Measurements from ENCODE around the gene HOXB1. TPM values are rescaled to one million over a fixed set of nuclear protein-coding genes. Genes with fewer than 3 reads are reported as not detected.

Gene HOXB1
- total and polyA plus RNA-seq, 2 of the 8 experiments (the other 6 are each of a cell fraction or from before 2014, with no cell fraction given): not detected

DNA sequence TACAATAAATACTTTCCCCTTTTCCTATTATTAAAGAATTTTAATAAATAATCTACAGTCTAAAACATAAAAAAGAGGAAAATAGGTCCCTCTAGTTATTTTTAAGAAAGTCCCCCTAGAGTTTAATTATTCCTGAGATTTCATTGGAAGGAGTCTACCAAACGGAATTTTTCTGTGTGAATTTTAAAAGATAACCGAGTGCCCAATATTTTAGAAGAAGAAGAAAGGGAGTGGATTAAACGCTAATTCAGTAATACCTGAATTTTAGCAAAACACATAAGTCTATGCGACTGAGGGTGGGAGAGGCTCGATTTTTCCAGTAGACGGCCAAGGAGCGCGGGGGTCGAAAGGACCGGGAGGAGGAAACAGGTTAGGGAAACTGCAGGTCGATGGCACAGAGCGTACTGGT, 11.9 kb upstream of the HOXB1 start:
- no peak overlapping the region for H3K18ac ChIP-seq (ENCODE audit: extremely low read depth, low read length)
- no peak for DNase-seq (ENCODE audit: low read depth in 1 of 2, low spot score in 2 of 2)
- no peaks in the 10 kb centered on the region for H3K9me3 ChIP-seq (ENCODE audit: insufficient read depth in 2 of 2, low read depth in 1 of 2, low read length in 1 of 2)
- H3K27ac ChIP-seq (ENCODE audit: low read depth, low read length): no peak overlapping the region
- H2BK120ac ChIP-seq (replicated peaks; ENCODE audit: low read depth, low read length): no peak overlapping the region
- WGBS, 2 experiments (ENCODE audit: extremely low coverage in 1 of 2, insufficient coverage in 1 of 2, insufficient read length in 1 of 2, insufficient replicate concordance in 2 of 2, low coverage in 1 of 2, low lambda C conversion rate in 2 of 2, missing lambda C conversion rate in 1 of 2): 4% methylated on average over 12 of the region's 12 CpGs; no CpG with 5 or more reads in 1 of the 2 experiments
- no peak overlapping the region for H3K56ac ChIP-seq (replicated peaks; ENCODE audit: insufficient read length, low read depth, low read length)
- no peak overlapping the region for H3K23ac ChIP-seq (ENCODE audit: insufficient read length)
- H4K91ac ChIP-seq (replicated peaks; ENCODE audit: insufficient read length, low read length): no peak overlapping the region
- no peak overlapping the region for H3K14ac ChIP-seq (ENCODE audit: insufficient read length)
- POLR2A ChIA-PET (ENCODE audit: partially characterized antibody): interaction anchor here (0.6 to 1.5 kb wide), 2 partner anchors 19 to 1670 kb away, joined by 3 to 4 read pairs; no protein-coding TSS in a partner anchor
- no peak overlapping the region for H4K5ac ChIP-seq (ENCODE audit: insufficient read length, low read depth, low read length)
- H4K8ac ChIP-seq (ENCODE audit: extremely low read depth, insufficient read depth, low read length): no peak overlapping the region
- H2AK5ac ChIP-seq (ENCODE audit: low read depth, low read length): no peak overlapping the region
- H3K4me2 ChIP-seq (ENCODE audit: insufficient read depth in 1 of 2, low read depth in 2 of 2, low read length in 2 of 2): peak overlapping the region; percentile 47 to 91
- H2BK12ac ChIP-seq (ENCODE audit: low read depth, low read length): 0 out of 2 replicates have a peak overlapping the region, but pooled peaks have one; percentile 2
- H3K4me1 ChIP-seq (replicated peaks in 1 of 4; ENCODE audit: control insufficient read depth in 3 of 4, insufficient read depth in 4 of 4, low read length in 3 of 4): peaks cover 0 to 18% (median 12%) of the 10 kb centered on the region in 4 experiments; a peak in 6 of 7 replicates
- H2BK20ac ChIP-seq (ENCODE audit: low read length): no peak overlapping the region
- H2BK5ac ChIP-seq (ENCODE audit: low read depth, low read length): no peak overlapping the region
- H3K4me3 ChIP-seq (ENCODE audit: extremely low read depth in 1 of 4, insufficient read depth in 2 of 4, low read depth in 3 of 4, low read length in 4 of 4): peak overlapping the region in 2 of 4 experiments; percentile 11 to 38; a peak in 4 of 8 replicates
- no peaks in the 10 kb centered on the region; the same call in 1 of the 2 replicates for H3K23me2 ChIP-seq (ENCODE audit: low read depth, low read length)
- CTCF ChIA-PET (ENCODE audit: partially characterized antibody): interaction anchor here (0.9 to 1.6 kb wide), 2 partner anchors 14 to 50 kb away, joined by 3 to 4 read pairs; no protein-coding TSS in a partner anchor
- H3K27me3 ChIP-seq (replicated peaks in 1 of 4; ENCODE audit: control insufficient read depth in 3 of 4, extremely low read depth in 1 of 4, insufficient read depth in 3 of 4, low read length in 3 of 4): peaks cover 78 to 90% (median 88%) of the 10 kb centered on the region in 4 experiments
- no peaks in the 10 kb centered on the region for H3K79me2 ChIP-seq (ENCODE audit: control insufficient read depth in 1 of 2, insufficient read depth in 2 of 2, low read length in 2 of 2)
- H3K4ac ChIP-seq (replicated peaks; ENCODE audit: insufficient read length, low read depth, low read length): no peak overlapping the region
- H2BK15ac ChIP-seq (ENCODE audit: low read length): no peak overlapping the region
- H3K36me3 ChIP-seq (ENCODE audit: control insufficient read depth in 2 of 4, insufficient read depth in 4 of 4, low read length in 3 of 4): peaks cover 0 to 3% (median 0%) of the 10 kb centered on the region in 4 experiments; a peak in 1 of 8 replicates
- no peak overlapping the region for H2AFZ ChIP-seq (ENCODE audit: low read length)
- H3K9ac ChIP-seq (replicated peaks in 1 of 4; ENCODE audit: extremely low read depth in 1 of 4, low read depth in 3 of 4, low read length in 3 of 4): no peak overlapping the region
- no peak for FAIRE-seq
- peaks cover 5 to 10% of the 10 kb centered on the region in 2 experiments for H4K20me1 ChIP-seq (replicated peaks in 1 of 2; ENCODE audit: control insufficient read depth in 1 of 2, insufficient read depth in 2 of 2, low read length in 2 of 2)
- no peaks in the 10 kb centered on the region for H3K79me1 ChIP-seq (ENCODE audit: low read depth, low read length)
- TF ChIP-seq KDM1A (IDR thresholded peaks at IDR 0.05; ENCODE audit: borderline replicate concordance, low read length): no peak
- no peak for TF ChIP-seq SAP30 (IDR thresholded peaks at IDR 0.05; ENCODE audit: insufficient read depth, insufficient replicate concordance, low read length)
- TF ChIP-seq YY1 (IDR thresholded peaks at IDR 0.05; ENCODE audit: low read depth, low read length): no peak
- TF ChIP-seq, protein P1, sequence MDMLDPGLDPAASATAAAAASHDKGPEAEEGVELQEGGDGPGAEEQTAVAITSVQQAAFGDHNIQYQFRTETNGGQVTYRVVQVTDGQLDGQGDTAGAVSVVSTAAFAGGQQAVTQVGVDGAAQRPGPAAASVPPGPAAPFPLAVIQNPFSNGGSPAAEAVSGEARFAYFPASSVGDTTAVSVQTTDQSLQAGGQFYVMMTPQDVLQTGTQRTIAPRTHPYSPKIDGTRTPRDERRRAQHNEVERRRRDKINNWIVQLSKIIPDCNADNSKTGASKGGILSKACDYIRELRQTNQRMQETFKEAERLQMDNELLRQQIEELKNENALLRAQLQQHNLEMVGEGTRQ (IDR thresholded peaks at IDR 0.05; ENCODE audit: low read length): no peak
- no peak for TF ChIP-seq ZNF274 (IDR thresholded peaks at IDR 0.05; ENCODE audit: borderline replicate concordance, extremely low read depth, low read length)
- TF ChIP-seq CHD1 (IDR thresholded peaks at IDR 0.05; ENCODE audit: low read depth, low read length): no peak
- TF ChIP-seq RXRA (IDR thresholded peaks at IDR 0.05; ENCODE audit: insufficient read depth, low read depth, low read length): no peak
- TF ChIP-seq HDAC2 (IDR thresholded peaks at IDR 0.05; ENCODE audit: borderline replicate concordance in 1 of 2, low read depth in 2 of 2, low read length in 2 of 2): no peak
- no peak for TF ChIP-seq KDM4A (IDR thresholded peaks at IDR 0.05; ENCODE audit: low read depth, low read length, severe bottlenecking)
- TF ChIP-seq, protein P2, sequence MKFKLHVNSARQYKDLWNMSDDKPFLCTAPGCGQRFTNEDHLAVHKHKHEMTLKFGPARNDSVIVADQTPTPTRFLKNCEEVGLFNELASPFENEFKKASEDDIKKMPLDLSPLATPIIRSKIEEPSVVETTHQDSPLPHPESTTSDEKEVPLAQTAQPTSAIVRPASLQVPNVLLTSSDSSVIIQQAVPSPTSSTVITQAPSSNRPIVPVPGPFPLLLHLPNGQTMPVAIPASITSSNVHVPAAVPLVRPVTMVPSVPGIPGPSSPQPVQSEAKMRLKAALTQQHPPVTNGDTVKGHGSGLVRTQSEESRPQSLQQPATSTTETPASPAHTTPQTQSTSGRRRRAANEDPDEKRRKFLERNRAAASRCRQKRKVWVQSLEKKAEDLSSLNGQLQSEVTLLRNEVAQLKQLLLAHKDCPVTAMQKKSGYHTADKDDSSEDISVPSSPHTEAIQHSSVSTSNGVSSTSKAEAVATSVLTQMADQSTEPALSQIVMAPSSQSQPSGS (IDR thresholded peaks at IDR 0.05; ENCODE audit: low read length): no peak
